ENCODE measurements around the gene PAPLN. TPM values are rescaled to one million over a fixed set of nuclear protein-coding genes. Genes with fewer than 3 reads are reported as not detected.

PAPLN gene
- total and polyA plus RNA-seq, 3 experiments from 2014 or later, result 0.18 to 0.31 (median 0.23) TPM

- POLR2A ChIA-PET, result no interaction called here
- Mint-ChIP-seq H3K36me3 (no peaks in the 10 kb centered on the region), H3K4me3 (no peak overlapping the region), H3K27ac (no peak overlapping the region), H3K9me3 (no peaks in the 10 kb centered on the region), H3K4me1 (no peaks in the 10 kb centered on the region), H3K27me3 (no peaks in the 10 kb centered on the region)
- no peaks in the 10 kb centered on the region for H3K9me3 ChIP-seq (ENCODE audit: low read length)
- H3K4me3 ChIP-seq (ENCODE audit: low read length), result no peak overlapping the region
- no peaks in the 10 kb centered on the region for H3K36me3 ChIP-seq (ENCODE audit: insufficient read depth, low read length)
- no peaks in the 10 kb centered on the region for H3K27me3 ChIP-seq (ENCODE audit: insufficient read depth, low read length, poor library complexity, severe bottlenecking)
- no peaks in the 10 kb centered on the region for H3K4me1 ChIP-seq (ENCODE audit: insufficient read depth, low read length)
- no peak overlapping the region for H3K27ac ChIP-seq (ENCODE audit: low read depth, low read length)
- CTCF ChIA-PET, result no interaction called here
- DNase-seq, result peak in 1 of 5 donors; percentile 40
These were observed 17.1 kb downstream of the PAPLN start for GRCh38 chr14:73254247-73255004.

- no peaks in the 10 kb centered on the region for H3K27me3 ChIP-seq (ENCODE audit: insufficient read depth, low read length, poor library complexity, severe bottlenecking)
- DNase-seq, result no peak
- Mint-ChIP-seq H3K4me3 (no peak overlapping the region), H3K9me3 (no peaks in the 10 kb centered on the region), H3K27me3 (no peaks in the 10 kb centered on the region), H3K27ac (no peak overlapping the region), H3K36me3 (no peaks in the 10 kb centered on the region), H3K4me1 (no peaks in the 10 kb centered on the region)
- H3K4me3 ChIP-seq (ENCODE audit: low read length), result no peak overlapping the region
- no peaks in the 10 kb centered on the region for H3K36me3 ChIP-seq (ENCODE audit: insufficient read depth, low read length)
- ChIA-PET POLR2A (no interaction called here), CTCF (no interaction called here)
- no peaks in the 10 kb centered on the region for H3K4me1 ChIP-seq (ENCODE audit: insufficient read depth, low read length)
- H3K27ac ChIP-seq (ENCODE audit: low read depth, low read length), result no peak overlapping the region
- no peaks in the 10 kb centered on the region for H3K9me3 ChIP-seq (ENCODE audit: low read length)
These were observed 17.7 kb downstream of the PAPLN start for GRCh38 chr14:73255005-73255400.

- Histone ChIP-seq H3K27me3 (ENCODE audit: insufficient read depth, low read length, poor library complexity, severe bottlenecking) (no peaks in the 10 kb centered on the region), H3K9me3 (ENCODE audit: low read length) (no peaks in the 10 kb centered on the region), H3K27ac (ENCODE audit: low read depth, low read length) (no peak overlapping the region), H3K4me3 (ENCODE audit: low read length) (no peak overlapping the region), H3K36me3 (ENCODE audit: insufficient read depth, low read length) (no peaks in the 10 kb centered on the region), H3K4me1 (ENCODE audit: insufficient read depth, low read length) (no peaks in the 10 kb centered on the region)
- H3K9me3 Mint-ChIP-seq, result no peaks in the 10 kb centered on the region
- H3K36me3 Mint-ChIP-seq, result no peaks in the 10 kb centered on the region
- no peak for DNase-seq
- H3K27ac Mint-ChIP-seq, result no peak overlapping the region
- H3K27me3 Mint-ChIP-seq, result no peaks in the 10 kb centered on the region
- ChIA-PET POLR2A (no interaction called here), CTCF (no interaction called here)
- H3K4me1 Mint-ChIP-seq, result no peaks in the 10 kb centered on the region
- H3K4me3 Mint-ChIP-seq, result no peak overlapping the region
These were observed 18.5 kb downstream of the PAPLN start for GRCh38 chr14:73255693-73256225.

- ChIA-PET POLR2A (no interaction called here), CTCF (no interaction called here)
- Histone ChIP-seq H3K9me3 (ENCODE audit: low read length) (no peaks in the 10 kb centered on the region), H3K36me3 (ENCODE audit: insufficient read depth, low read length) (no peaks in the 10 kb centered on the region), H3K27me3 (ENCODE audit: insufficient read depth, low read length, poor library complexity, severe bottlenecking) (no peaks in the 10 kb centered on the region), H3K4me1 (ENCODE audit: insufficient read depth, low read length) (no peaks in the 10 kb centered on the region), H3K27ac (ENCODE audit: low read depth, low read length) (no peak overlapping the region), H3K4me3 (ENCODE audit: low read length) (no peak overlapping the region)
- Mint-ChIP-seq H3K27me3 (peaks cover 0 to 1% of the 10 kb centered on the region in 2 donors), H3K4me3 (no peak overlapping the region), H3K36me3 (no peaks in the 10 kb centered on the region), H3K27ac (no peak overlapping the region), H3K9me3 (no peaks in the 10 kb centered on the region), H3K4me1 (no peaks in the 10 kb centered on the region)
- no peak for DNase-seq
These were observed 20.8 kb downstream of the PAPLN start for GRCh38 chr14:73258076-73258475.

- peaks cover 3 to 4% of the 10 kb centered on the region in 2 donors for H3K27me3 Mint-ChIP-seq
- no peaks in the 10 kb centered on the region for H3K36me3 ChIP-seq (ENCODE audit: insufficient read depth, low read length)
- no peaks in the 10 kb centered on the region for H3K36me3 Mint-ChIP-seq
- no peaks in the 10 kb centered on the region for H3K9me3 Mint-ChIP-seq
- no peaks in the 10 kb centered on the region for H3K4me1 ChIP-seq (ENCODE audit: insufficient read depth, low read length)
- no peak overlapping the region for H3K27ac ChIP-seq (ENCODE audit: low read depth, low read length)
- no peak for DNase-seq
- H3K4me3 Mint-ChIP-seq, result no peak overlapping the region
- H3K9me3 ChIP-seq (ENCODE audit: low read length), result no peaks in the 10 kb centered on the region
- H3K4me1 Mint-ChIP-seq, result no peaks in the 10 kb centered on the region
- CTCF ChIA-PET, result no interaction called here
- POLR2A ChIA-PET, result no interaction called here
- H3K4me3 ChIP-seq (ENCODE audit: low read length), result no peak overlapping the region
- peak overlapping the region in 1 of 8 donors; percentile 44 for H3K27ac Mint-ChIP-seq
- H3K27me3 ChIP-seq (ENCODE audit: insufficient read depth, low read length, poor library complexity, severe bottlenecking), result no peaks in the 10 kb centered on the region
These were observed 21.7 kb downstream of the PAPLN start for GRCh38 chr14:73258845-73259611.

GRCh38 chr14:73259837-73260236, 22.5 kb downstream of the PAPLN start:
- ChIA-PET POLR2A (no interaction called here), CTCF (no interaction called here)
- Mint-ChIP-seq H3K4me1 (no peaks in the 10 kb centered on the region), H3K4me3 (no peak overlapping the region), H3K27ac (no peak overlapping the region), H3K36me3 (no peaks in the 10 kb centered on the region), H3K27me3 (peaks cover 4 to 9% of the 10 kb centered on the region in 2 donors), H3K9me3 (no peaks in the 10 kb centered on the region)
- Histone ChIP-seq H3K4me1 (ENCODE audit: insufficient read depth, low read length) (no peaks in the 10 kb centered on the region), H3K27me3 (ENCODE audit: insufficient read depth, low read length, poor library complexity, severe bottlenecking) (no peaks in the 10 kb centered on the region), H3K4me3 (ENCODE audit: low read length) (no peak overlapping the region), H3K27ac (ENCODE audit: low read depth, low read length) (no peak overlapping the region), H3K9me3 (ENCODE audit: low read length) (no peaks in the 10 kb centered on the region), H3K36me3 (ENCODE audit: insufficient read depth, low read length) (no peaks in the 10 kb centered on the region)
- DNase-seq, result peak in 1 of 5 donors; percentile 39

- Mint-ChIP-seq H3K4me3 (no peak overlapping the region), H3K36me3 (no peaks in the 10 kb centered on the region), H3K27me3 (peaks cover 4 to 12% of the 10 kb centered on the region in 2 donors), H3K4me1 (no peaks in the 10 kb centered on the region), H3K27ac (no peak overlapping the region), H3K9me3 (no peaks in the 10 kb centered on the region)
- CTCF ChIA-PET, result no interaction called here
- Histone ChIP-seq H3K9me3 (ENCODE audit: low read length) (no peaks in the 10 kb centered on the region), H3K36me3 (ENCODE audit: insufficient read depth, low read length) (no peaks in the 10 kb centered on the region), H3K27ac (ENCODE audit: low read depth, low read length) (no peak overlapping the region), H3K4me1 (ENCODE audit: insufficient read depth, low read length) (no peaks in the 10 kb centered on the region), H3K27me3 (ENCODE audit: insufficient read depth, low read length, poor library complexity, severe bottlenecking) (no peaks in the 10 kb centered on the region), H3K4me3 (ENCODE audit: low read length) (no peak overlapping the region)
- DNase-seq, result peak in 1 of 5 donors; percentile 46
- POLR2A ChIA-PET, result no interaction called here
These were observed 23.3 kb downstream of the PAPLN start for GRCh38 chr14:73260574-73260973.

- no peaks in the 10 kb centered on the region for H3K27me3 ChIP-seq (ENCODE audit: insufficient read depth, low read length, poor library complexity, severe bottlenecking)
- no peak overlapping the region for H3K4me3 ChIP-seq (ENCODE audit: low read length)
- Mint-ChIP-seq H3K4me1 (no peaks in the 10 kb centered on the region), H3K27ac (no peak overlapping the region), H3K4me3 (no peak overlapping the region), H3K36me3 (no peaks in the 10 kb centered on the region), H3K9me3 (no peaks in the 10 kb centered on the region), H3K27me3 (peaks cover 4 to 13% of the 10 kb centered on the region in 2 donors)
- no peaks in the 10 kb centered on the region for H3K9me3 ChIP-seq (ENCODE audit: low read length)
- no peak overlapping the region for H3K27ac ChIP-seq (ENCODE audit: low read depth, low read length)
- H3K36me3 ChIP-seq (ENCODE audit: insufficient read depth, low read length), result no peaks in the 10 kb centered on the region
- CTCF ChIA-PET, result no interaction called here
- POLR2A ChIA-PET, result no interaction called here
- no peaks in the 10 kb centered on the region for H3K4me1 ChIP-seq (ENCODE audit: insufficient read depth, low read length)
- DNase-seq, result no peak
These were observed 23.8 kb downstream of the PAPLN start for GRCh38 chr14:73261075-73261474.

All from CD8-positive, alpha-beta memory T cell (primary cell).